Stimulated activated CD8-positive, alpha-beta memory T cell treated with anti-CD3 and anti-CD28 coated beads, Interleukin-2, amount 100 ng/mL, for 48 hours (primary cell): ENCODE measurements around the gene S100PBP.

Experiments
- DNase-seq, 2 donors: peaks; one replicate each; pipeline ENCODE4 v3.0.0-alpha.2; 2020; ENCODE audit warnings: low read depth in 2 of 2

The S100PBP gene

GRCh38 chr1:32869923-32870614 is 52.6 kb downstream of the S100PBP start:
- DNase-seq: no peak

- no peak for DNase-seq
These were observed 53.3 kb downstream of the S100PBP start, which contains the start of gene FNDC5 for GRCh38 chr1:32870615-32871363. TSS of gene FNDC5 (minus strand) at chr1:32870912.

GRCh38 chr1:32871364-32872191 is 54.1 kb downstream of the S100PBP start:
- no peak for DNase-seq

GRCh38 chr1:32872192-32872460 is 54.7 kb downstream of the S100PBP start:
- DNase-seq: no peak

- no peak for DNase-seq
These were observed 56.0 kb downstream of the S100PBP start for GRCh38 chr1:32873484-32873883.

DNA sequence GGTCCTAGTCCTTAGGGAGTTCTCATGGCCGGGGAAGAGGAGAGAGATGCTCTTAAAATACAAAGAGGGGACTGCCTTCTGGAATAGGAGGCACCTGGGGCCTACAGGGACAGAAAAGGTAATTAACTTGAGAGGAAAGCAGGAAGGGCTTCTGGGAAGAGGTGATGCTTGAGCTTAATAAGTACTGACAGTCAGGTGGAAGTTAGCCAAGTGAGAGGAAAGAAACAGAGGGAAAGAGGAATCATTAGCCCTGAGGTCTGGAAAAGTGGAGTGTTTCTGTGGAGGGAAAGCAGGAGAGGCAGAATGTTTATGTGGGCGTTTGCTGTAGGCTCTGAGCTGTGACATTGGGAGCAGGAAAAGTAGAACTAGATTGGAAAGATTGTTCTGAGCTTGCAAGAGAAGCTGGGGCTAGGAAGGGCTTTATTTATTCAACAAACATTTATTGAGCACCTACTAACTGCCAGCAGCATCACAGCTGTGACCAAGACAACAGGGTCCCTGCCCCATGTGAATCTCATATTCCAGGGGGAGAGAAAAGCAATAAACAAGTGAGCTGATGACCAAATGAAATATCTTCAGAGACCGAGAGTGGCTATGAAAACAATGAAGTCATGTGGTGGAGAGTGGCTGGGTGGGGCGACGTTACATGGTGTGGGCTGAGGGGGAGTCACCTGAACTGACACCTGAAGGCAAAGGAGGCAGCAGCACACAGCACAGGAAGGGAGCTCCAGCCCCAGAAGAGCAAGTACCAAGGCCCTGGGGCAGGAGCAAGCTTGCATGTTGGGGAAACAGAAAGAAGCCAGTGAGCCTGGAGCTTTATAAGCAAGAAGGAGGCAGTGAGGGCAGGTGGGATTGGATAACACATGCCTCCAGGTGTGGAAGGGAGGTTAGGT is 57.7 kb downstream of the S100PBP start:
- DNase-seq: no peak

DNA sequence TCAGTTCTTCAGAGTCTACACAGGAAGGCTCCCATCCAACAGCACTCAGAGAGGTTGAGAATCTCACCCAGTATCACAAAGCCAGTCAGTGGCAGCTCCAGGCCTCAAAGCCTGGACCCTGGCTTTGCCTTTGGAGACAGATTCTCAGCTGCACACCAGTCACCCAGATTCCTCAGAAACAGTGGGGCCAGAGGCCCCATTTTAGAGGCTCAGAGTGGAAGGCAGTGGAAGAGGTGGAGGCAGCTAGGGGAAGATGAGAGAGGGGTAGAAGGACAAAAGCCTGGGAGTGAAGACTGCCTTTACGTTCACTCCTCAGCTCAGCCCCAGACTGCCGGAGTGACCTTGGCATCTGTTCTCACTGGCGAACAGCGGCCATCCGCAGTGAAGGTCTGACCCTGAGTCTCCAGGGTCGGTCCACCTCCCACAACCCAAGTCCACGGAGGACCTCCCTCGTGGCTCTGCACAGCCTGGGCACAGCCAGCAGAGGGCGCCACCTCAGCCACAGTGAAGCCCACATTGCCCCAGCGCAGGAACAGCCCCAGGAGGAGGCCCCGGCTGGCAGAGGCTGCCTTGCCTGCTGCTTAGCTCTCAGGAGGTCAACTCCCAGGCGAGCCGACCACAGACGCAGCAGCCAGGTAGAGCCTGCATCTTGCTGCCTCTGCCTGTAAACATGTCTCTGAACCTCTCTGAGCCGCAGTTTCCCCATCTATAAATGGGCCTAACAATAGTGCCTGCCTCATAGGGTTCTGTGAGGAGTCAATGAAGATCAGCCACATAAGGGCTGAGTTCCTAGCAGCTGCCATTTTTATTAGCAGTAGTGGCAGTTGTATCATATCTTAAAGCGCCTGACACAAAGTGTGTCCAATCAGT is 59.1 kb downstream of the S100PBP start:
- DNase-seq: peak in 1 of 2 donors; percentile 58

DNA sequence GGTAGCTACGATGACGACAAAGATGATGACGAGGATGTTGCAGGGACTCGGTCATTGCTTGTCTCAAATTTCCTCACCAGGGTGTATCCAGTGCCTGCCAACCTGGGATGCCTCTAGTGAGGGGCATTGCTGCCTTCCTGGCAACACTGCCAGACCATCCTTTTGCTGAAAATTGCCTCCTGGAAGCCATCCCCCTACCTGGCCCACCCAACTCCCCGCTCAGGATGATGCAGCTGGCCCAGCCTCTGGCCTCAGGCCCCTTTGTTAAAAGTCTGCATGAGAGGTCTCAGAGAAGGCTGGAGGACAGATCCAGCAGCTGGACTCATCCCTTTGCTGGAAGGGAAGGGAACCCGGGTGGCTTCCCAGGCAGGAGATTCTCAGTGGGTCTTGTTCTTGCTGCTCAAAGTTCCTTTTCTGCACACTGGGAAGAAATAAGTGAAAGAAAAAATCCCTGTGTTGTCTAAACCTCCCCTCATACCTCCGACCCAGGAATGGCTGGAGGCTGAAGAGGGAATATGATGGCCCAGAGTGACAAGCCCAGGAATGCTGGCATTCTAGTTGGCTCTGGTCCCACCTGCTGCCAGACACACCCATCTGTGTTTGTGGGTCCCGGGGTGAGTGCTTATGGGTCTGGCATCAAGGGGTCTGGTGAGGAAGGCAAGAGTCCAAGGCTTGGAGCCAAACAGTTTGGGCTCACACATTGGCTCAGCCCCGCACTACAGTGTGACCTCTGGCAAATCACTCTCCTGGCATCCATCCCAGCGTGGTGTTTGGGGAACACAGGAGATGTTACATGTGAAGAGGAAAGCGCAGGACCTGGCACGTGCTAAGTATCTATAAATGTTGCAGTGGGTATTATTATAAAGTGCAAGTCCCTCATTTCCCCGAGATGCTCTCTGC is 60.0 kb downstream of the S100PBP start:
- DNase-seq: no peak

DNA sequence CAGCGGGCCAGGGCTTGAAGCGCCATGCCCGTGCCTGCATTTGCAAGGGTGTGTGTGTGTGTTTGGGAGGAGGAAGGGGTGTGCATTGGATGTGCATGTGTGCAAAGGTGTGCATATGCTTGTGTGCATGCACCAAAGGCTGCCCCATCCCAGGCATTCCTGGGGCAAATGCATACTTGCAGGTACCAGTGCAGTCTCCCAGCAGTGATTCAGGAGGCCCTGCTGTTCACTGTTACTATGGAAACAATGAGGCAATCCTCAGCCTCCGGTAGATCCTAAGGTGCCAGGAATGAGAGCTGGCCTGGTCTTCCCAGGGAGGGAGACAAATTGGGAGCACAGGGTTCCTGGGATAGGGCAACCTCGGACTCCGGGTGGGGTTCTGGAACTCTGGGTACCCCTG is 60.7 kb downstream of the S100PBP start:
- DNase-seq: no peak

- no peak for DNase-seq
These were observed 61.2 kb downstream of the S100PBP start for GRCh38 chr1:32878637-32879041.

GRCh38 chr1:32881291-32881690 is 63.8 kb downstream of the S100PBP start:
- no peak for DNase-seq

GRCh38 chr1:32881871-32882850 is 64.7 kb downstream of the S100PBP start:
- DNase-seq: no peak

DNA sequence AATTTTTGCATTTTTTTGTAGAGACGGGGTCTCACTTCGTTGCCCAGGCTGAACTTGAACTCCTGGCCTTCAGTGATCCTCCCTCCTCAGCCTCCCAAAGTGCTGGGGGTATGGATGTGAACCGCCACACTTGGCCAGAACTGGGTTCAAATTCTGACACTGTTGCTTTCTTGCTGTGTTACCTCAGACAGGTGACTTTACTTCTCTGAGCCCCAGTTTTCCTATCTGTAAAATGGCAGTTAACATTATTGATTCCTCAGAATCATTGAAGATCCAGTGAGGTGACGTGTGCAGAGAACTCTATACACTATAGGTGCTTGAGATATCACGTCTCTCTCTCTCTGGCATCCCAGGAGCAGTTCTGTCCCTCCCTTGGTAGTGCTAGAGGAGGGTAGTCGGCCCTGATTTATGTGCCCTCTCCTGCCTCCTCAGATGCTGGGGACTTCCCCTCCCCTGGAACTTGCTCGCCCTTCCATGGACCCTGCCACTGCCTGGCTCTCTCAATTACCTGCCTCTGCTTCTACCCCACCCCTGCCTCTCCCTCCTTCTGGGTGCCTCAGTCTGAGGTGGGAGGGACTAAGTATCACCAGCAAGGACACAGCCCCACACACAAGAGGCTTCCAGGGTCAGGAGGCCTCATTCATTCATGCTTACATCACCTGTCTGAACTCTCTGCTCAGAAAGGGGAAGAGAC is 66.0 kb downstream of the S100PBP start:
- DNase-seq: no peak

- DNase-seq: no peak
These were observed 66.5 kb downstream of the S100PBP start for GRCh38 chr1:32884032-32884372.

- DNase-seq: no peak
These were observed 67.3 kb downstream of the S100PBP start for GRCh38 chr1:32884726-32885125.

DNA sequence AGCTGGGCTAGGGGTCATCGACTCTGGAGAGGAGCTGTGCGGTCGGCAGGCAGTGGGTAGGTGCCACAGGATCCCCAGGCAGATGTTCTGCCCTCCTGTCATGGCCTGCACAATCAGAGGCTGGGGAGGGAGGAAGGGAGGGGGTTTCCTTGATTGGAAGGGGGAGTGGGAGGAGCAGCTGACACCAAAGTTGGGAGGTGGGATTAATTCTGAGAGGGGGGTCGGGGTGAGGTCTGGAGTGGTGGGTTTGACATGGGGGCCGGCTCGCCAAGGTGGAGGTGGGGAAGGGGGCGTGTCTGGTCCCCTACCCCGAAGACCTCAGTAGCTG is 68.2 kb downstream of the S100PBP start:
- DNase-seq: no peak

DNA sequence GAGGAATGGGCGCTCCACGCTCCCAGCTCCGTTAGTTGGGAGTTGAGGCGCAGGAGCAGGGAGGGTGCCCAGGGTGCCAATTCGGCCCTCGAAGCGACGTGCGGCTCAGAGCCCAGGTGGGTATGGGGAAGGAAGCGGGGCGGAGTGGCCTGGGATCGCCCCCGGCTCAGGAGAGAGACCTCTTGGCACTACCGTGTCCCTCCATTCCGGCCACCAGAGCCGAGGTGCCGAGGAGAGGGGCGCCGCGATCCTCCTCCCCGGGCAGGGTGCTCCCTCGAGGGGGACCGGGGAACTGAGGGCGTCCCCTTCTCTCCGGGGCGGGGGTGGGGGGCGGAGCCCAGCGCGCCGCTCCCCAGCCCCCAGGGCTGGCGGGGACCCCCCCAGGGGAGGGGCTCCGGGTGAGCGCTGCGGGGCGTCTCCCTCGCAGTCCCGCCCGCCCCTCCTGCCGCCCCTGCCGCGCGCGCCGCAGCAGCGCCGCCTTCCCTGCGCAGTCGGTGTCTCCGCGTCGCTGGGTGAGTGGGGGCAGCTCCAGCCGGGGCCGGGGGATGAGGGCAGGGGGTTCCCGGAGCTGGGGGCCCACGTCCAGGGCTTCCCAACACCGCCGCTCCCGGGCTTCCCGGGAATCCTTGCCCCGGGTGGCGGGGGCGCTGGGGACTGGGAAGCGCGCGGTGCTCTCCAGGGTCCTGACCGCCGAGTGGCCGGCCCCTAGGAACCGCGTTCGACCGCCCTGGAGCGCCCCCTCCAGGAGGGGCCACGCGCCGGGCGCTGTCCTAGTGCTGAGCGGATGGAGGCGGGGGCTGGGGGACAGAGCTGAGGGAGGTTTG is 68.8 kb downstream of the S100PBP start, which contains the start of gene HPCA:
HPCA (plus strand) TSS at position 488 of the 824 bp plus-strand sequence. CDS start 2,408 bp downstream, outside the sequence.
- peak; percentile 27 to 40 for DNase-seq
